ENCODE results near the gene TFF3.

- no peak for TF ChIP-seq CTCF (IDR thresholded peaks at IDR 0.05; ENCODE audit: poor library complexity)
- no peak for TF ChIP-seq EZH2 (IDR thresholded peaks at IDR 0.05; ENCODE audit: borderline replicate concordance)
Observed at GRCh38 chr21:42324896-42325295, 9.7 kb upstream of the TFF3 start.
